ENCODE data around the gene NUP93. TPM values are rescaled to one million over a fixed set of nuclear protein-coding genes. Genes with fewer than 3 reads are reported as not detected.

Gene NUP93
- total RNA-seq, 1 experiment from 2014 or later = 74.7 TPM

DNA sequence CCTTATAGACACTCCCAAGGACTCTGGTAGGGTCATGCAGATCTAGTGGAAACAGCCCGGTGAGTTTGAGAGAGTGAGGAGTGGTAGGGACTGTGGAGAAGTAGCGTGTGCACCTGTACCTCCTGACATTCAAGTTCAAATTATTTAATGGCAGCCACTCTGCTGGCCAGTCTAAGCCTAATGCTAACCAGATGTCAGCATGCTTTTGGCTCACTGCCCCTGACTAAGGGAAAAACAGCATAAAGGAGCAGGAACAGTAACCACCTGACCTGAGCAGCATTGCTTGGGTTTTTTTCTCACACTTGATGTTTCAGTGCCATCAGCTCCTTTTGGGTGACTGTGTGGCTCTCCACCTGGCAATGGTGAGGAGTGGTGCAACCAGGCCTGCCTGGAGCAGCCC lies 111.3 kb downstream of the NUP93 start:
- DNase-seq = no peak
- ChIA-PET CTCF (no interaction called here), POLR2A (ENCODE audit: unreplicated experiment) (no interaction called here)
- no peak overlapping the region for H3K4me3 ChIP-seq
- no peaks in the 10 kb centered on the region for H3K9me3 ChIP-seq (ENCODE audit: insufficient read depth, low read depth)
- H3K36me3 ChIP-seq (ENCODE audit: low read depth) = peaks cover 21% of the 10 kb centered on the region; the same call in 1 of the 2 replicates
- no peaks in the 10 kb centered on the region for H3F3A ChIP-seq (ENCODE audit: insufficient read depth, low read depth)
- H3K79me2 ChIP-seq (ENCODE audit: low read depth) = no peaks in the 10 kb centered on the region
- H3K4me2 ChIP-seq = no peak overlapping the region
- BruUV-seq (replicated peaks) = no TSS peak
- H4K20me1 ChIP-seq (ENCODE audit: insufficient read depth) = no peaks in the 10 kb centered on the region
- H3K4me1 ChIP-seq (replicated peaks; ENCODE audit: insufficient read depth) = no peaks in the 10 kb centered on the region
- H3K27me3 ChIP-seq (ENCODE audit: insufficient read depth, low read depth) = no peaks in the 10 kb centered on the region
- intact Hi-C loops (cut with micrococcal nuclease; ENCODE audit: unreplicated experiment) = no loop called here
- TF ChIP-seq EZH2 (IDR thresholded peaks at IDR 0.05; ENCODE audit: low read depth) (no peak), CTCF (conservative IDR thresholded peaks at IDR 0.05) (no peak)
- H3K9me2 ChIP-seq (ENCODE audit: insufficient read depth) = no peaks in the 10 kb centered on the region
- H3K27ac ChIP-seq = no peak overlapping the region
- no peak overlapping the region for H2AFZ ChIP-seq

- Histone ChIP-seq H3K27ac (no peak overlapping the region), H3K4me3 (no peak overlapping the region), H3K36me3 (ENCODE audit: low read depth) (peaks cover 17% of the 10 kb centered on the region; the same call in 1 of the 2 replicates), H3F3A (ENCODE audit: insufficient read depth, low read depth) (no peaks in the 10 kb centered on the region), H3K4me2 (no peak overlapping the region), H3K27me3 (ENCODE audit: insufficient read depth, low read depth) (no peaks in the 10 kb centered on the region), H3K4me1 (replicated peaks; ENCODE audit: insufficient read depth) (no peaks in the 10 kb centered on the region), H3K9me2 (ENCODE audit: insufficient read depth) (no peaks in the 10 kb centered on the region), H3K79me2 (ENCODE audit: low read depth) (no peaks in the 10 kb centered on the region), H3K9me3 (ENCODE audit: insufficient read depth, low read depth) (no peaks in the 10 kb centered on the region), H2AFZ (no peak overlapping the region), H4K20me1 (ENCODE audit: insufficient read depth) (no peaks in the 10 kb centered on the region)
- TF ChIP-seq CTCF (conservative IDR thresholded peaks at IDR 0.05) (no peak), EZH2 (IDR thresholded peaks at IDR 0.05; ENCODE audit: low read depth) (no peak)
- ChIA-PET POLR2A (ENCODE audit: unreplicated experiment) (no interaction called here), CTCF (no interaction called here)
- no TSS peak for BruUV-seq (replicated peaks)
- intact Hi-C loops (cut with micrococcal nuclease; ENCODE audit: unreplicated experiment) = no loop called here
- no peak for DNase-seq
Observed at GRCh38 chr16:56841659-56842058, 111.7 kb downstream of the NUP93 start.

- H3K27ac ChIP-seq = no peak overlapping the region
- BruUV-seq (replicated peaks) = no TSS peak
- H3K4me1 ChIP-seq (replicated peaks; ENCODE audit: insufficient read depth) = no peaks in the 10 kb centered on the region
- no peaks in the 10 kb centered on the region for H4K20me1 ChIP-seq (ENCODE audit: insufficient read depth)
- POLR2A ChIA-PET (ENCODE audit: unreplicated experiment) = no interaction called here
- peaks cover 2% of the 10 kb centered on the region; the same call in 1 of the 2 replicates for H3F3A ChIP-seq (ENCODE audit: insufficient read depth, low read depth)
- CTCF ChIA-PET = no interaction called here
- H2AFZ ChIP-seq = no peak overlapping the region
- intact Hi-C loops (cut with micrococcal nuclease; ENCODE audit: unreplicated experiment) = no loop called here
- TF ChIP-seq CTCF (conservative IDR thresholded peaks at IDR 0.05) = no peak
- no peak for TF ChIP-seq EZH2 (IDR thresholded peaks at IDR 0.05; ENCODE audit: low read depth)
- H3K4me2 ChIP-seq = no peak overlapping the region
- no peak overlapping the region for H3K4me3 ChIP-seq
- no peaks in the 10 kb centered on the region for H3K9me3 ChIP-seq (ENCODE audit: insufficient read depth, low read depth)
- no peaks in the 10 kb centered on the region for H3K27me3 ChIP-seq (ENCODE audit: insufficient read depth, low read depth)
- no peak for DNase-seq
- H3K36me3 ChIP-seq (ENCODE audit: low read depth) = peaks cover 12% of the 10 kb centered on the region; the same call in 1 of the 2 replicates
- no peaks in the 10 kb centered on the region for H3K79me2 ChIP-seq (ENCODE audit: low read depth)
- no peaks in the 10 kb centered on the region for H3K9me2 ChIP-seq (ENCODE audit: insufficient read depth)
Observed at GRCh38 chr16:56842133-56842532, 112.2 kb downstream of the NUP93 start.
